DOHH2 (cell line): ENCODE results near the gene LCE1C.

Source experiments
- H3F3A ChIP-seq: fragments of 200-600 bp; sonication (generic), shearing (Covaris generic); 2 replicates; pipeline ENCODE4 v1.6.0; 2016; ENCODE audit warnings: antibody characterized with exemption, mild to moderate bottlenecking; ENCODE audit not compliant: control insufficient read depth, insufficient read depth
- H3K27ac ChIP-seq: fragments of 200-600 bp; sonication (generic); 2 replicates; pipeline ENCODE4 v1.5.1; 2014; ENCODE audit warnings: low read depth, mild to moderate bottlenecking, low read length, moderate library complexity
- H3K27me3 ChIP-seq: fragments of 200-600 bp; sonication (generic); 2 replicates; pipeline ENCODE4 v1.6.1; 2014; ENCODE audit warnings: mild to moderate bottlenecking, low read length, mixed read lengths; ENCODE audit not compliant: control insufficient read depth
- H3K36me3 ChIP-seq: fragments of 200-600 bp; sonication (generic); 2 replicates; pipeline ENCODE4 v1.6.1; 2014; ENCODE audit warnings: mild to moderate bottlenecking, low read length, moderate library complexity, mixed read lengths; ENCODE audit not compliant: control insufficient read depth
- H3K4me1 ChIP-seq: fragments of 200-600 bp; sonication (generic); 2 replicates; pipeline ENCODE4 v1.6.1; 2014; ENCODE audit warnings: mild to moderate bottlenecking, low read length, mixed read lengths; ENCODE audit not compliant: control insufficient read depth
- H3K4me2 ChIP-seq: fragments of 200-600 bp; sonication (generic); 2 replicates; pipeline ENCODE4 v1.6.0; 2014; ENCODE audit warnings: mild to moderate bottlenecking, low read length, moderate library complexity
- H3K4me3 ChIP-seq: fragments of 200-600 bp; sonication (generic); 2 replicates; pipeline ENCODE4 v1.5.1; 2014; ENCODE audit warnings: mild to moderate bottlenecking, low read length, mixed read lengths
- H3K79me2 ChIP-seq: fragments of 200-600 bp; sonication (generic); 2 replicates; pipeline ENCODE4 v1.6.1; 2014; ENCODE audit warnings: mild to moderate bottlenecking, low read length, mixed read lengths; ENCODE audit not compliant: control insufficient read depth
- H3K9me2 ChIP-seq: fragments of 200-600 bp; sonication (generic); replicated peaks from 2 replicates; pipeline ENCODE4 v1.6.1; 2014; ENCODE audit warnings: mild to moderate bottlenecking, low read length, mixed read lengths; ENCODE audit not compliant: control insufficient read depth
- H3K9me3 ChIP-seq: fragments of 200-600 bp; sonication (generic); 2 replicates; pipeline ENCODE4 v1.6.1; 2014; ENCODE audit warnings: antibody characterized with exemption, low read length, mixed read lengths; ENCODE audit not compliant: control insufficient read depth, insufficient read depth
- H4K20me1 ChIP-seq: fragments of 200-600 bp; sonication (generic); 2 replicates; pipeline ENCODE4 v1.6.0; 2014; ENCODE audit warnings: low read depth, mild to moderate bottlenecking, antibody characterized with exemption, low read length, moderate library complexity; ENCODE audit not compliant: control insufficient read depth, insufficient read depth
- CTCF ChIP-seq: fragments of 200-600 bp; sonication (generic); IDR thresholded peaks from one replicate; pipeline ENCODE4 v1.5.1; 2014; ENCODE audit warnings: antibody characterized with exemption, mild to moderate bottlenecking, low read depth, low read length; ENCODE audit not compliant: poor library complexity, severe bottlenecking
- EZH2phosphoT487 ChIP-seq: fragments of 200-600 bp; sonication (generic); IDR thresholded peaks from 2 replicates; pipeline ENCODE4 v1.6.1; 2017; ENCODE audit warnings: borderline replicate concordance, mild to moderate bottlenecking, antibody characterized with exemption, low read length, moderate library complexity, mixed read lengths

LCE1C gene

GRCh38 chr1:152760551-152761190, 45.8 kb downstream of the LCE1C start:
- no peak for TF ChIP-seq EZH2phosphoT487
- no peak for TF ChIP-seq CTCF
- H3F3A ChIP-seq: no peaks in the 10 kb centered on the region
- H3K4me2 ChIP-seq: no peak overlapping the region
- no peaks in the 10 kb centered on the region for H3K9me3 ChIP-seq
- H3K27me3 ChIP-seq: no peaks in the 10 kb centered on the region; the same call in 1 of the 2 replicates
- H4K20me1 ChIP-seq: no peaks in the 10 kb centered on the region
- H3K4me1 ChIP-seq: no peaks in the 10 kb centered on the region
- H3K36me3 ChIP-seq: no peaks in the 10 kb centered on the region
- no peak overlapping the region for H3K27ac ChIP-seq
- H3K4me3 ChIP-seq: no peak overlapping the region
- H3K9me2 ChIP-seq: no peaks in the 10 kb centered on the region
- no peaks in the 10 kb centered on the region for H3K79me2 ChIP-seq

GRCh38 chr1:152759453-152760173, 46.8 kb downstream of the LCE1C start:
- TF ChIP-seq CTCF: no peak
- no peak for TF ChIP-seq EZH2phosphoT487
- Histone ChIP-seq H3K9me3 (no peaks in the 10 kb centered on the region), H3K4me3 (no peak overlapping the region), H3K4me1 (no peaks in the 10 kb centered on the region), H3K9me2 (no peaks in the 10 kb centered on the region), H3K27ac (no peak overlapping the region), H3K27me3 (no peaks in the 10 kb centered on the region), H4K20me1 (no peaks in the 10 kb centered on the region), H3K36me3 (no peaks in the 10 kb centered on the region), H3K4me2 (no peak overlapping the region), H3K79me2 (no peaks in the 10 kb centered on the region), H3F3A (no peaks in the 10 kb centered on the region)

GRCh38 chr1:152758636-152759035, 47.8 kb downstream of the LCE1C start:
- H3K27ac ChIP-seq: no peak overlapping the region
- H3K27me3 ChIP-seq: no peaks in the 10 kb centered on the region
- no peaks in the 10 kb centered on the region for H3F3A ChIP-seq
- no peaks in the 10 kb centered on the region for H3K9me2 ChIP-seq
- H3K36me3 ChIP-seq: no peaks in the 10 kb centered on the region
- H3K9me3 ChIP-seq: no peaks in the 10 kb centered on the region
- H3K79me2 ChIP-seq: no peaks in the 10 kb centered on the region
- TF ChIP-seq CTCF (no peak), EZH2phosphoT487 (no peak)
- no peak overlapping the region for H3K4me2 ChIP-seq
- no peak overlapping the region for H3K4me3 ChIP-seq
- no peaks in the 10 kb centered on the region for H3K4me1 ChIP-seq
- no peaks in the 10 kb centered on the region for H4K20me1 ChIP-seq
